Right ventricle myocardium superior (tissue), 1 donor: Measurements from ENCODE around the gene THAP9. TPM values are rescaled to one million over a fixed set of nuclear protein-coding genes. Genes with fewer than 3 reads are reported as not detected.
"Not testable (repeated sequence)": the region's sequence is repeated elsewhere in the genome, so short reads cannot be mapped to it uniquely, and the experiment has no call there.

Experiments used
- ATAC-seq: fragments of 200-7000 bp; cut with Tn5 transposase; one replicate; pipeline ENCODE4 v1.9.1; 2020; ENCODE audit warnings: mild to moderate bottlenecking; ENCODE audit not compliant: poor library complexity
- DNase-seq: peaks from one replicate; pipeline ENCODE4 v3.0.0-alpha.2; 2020
- intact Hi-C: fragments of 100-400 bp; cut with DNase I; formaldehyde crosslinking; loops from one replicate; pipeline ENCODE4 v1.11.2; 2022
- total RNA-seq: library from RNA; stranded (reverse); fragmentation: NEBNext Ultra II Directional; extraction: Animal tissue kit (Norgen Biotek cat#: 25700); gene quantifications from one replicate; pipeline ENCODE4 v1.2.1, GENCODE V29; 2021
- donor health status: DM: no; HTN: yes; CAD: no; lungs with severe emphysema.

The THAP9 gene
- total RNA-seq, 1 donor from 2014 or later, result 5.6 TPM

GRCh38 chr4:82891707-82892466, 8.6 kb upstream of the THAP9 start:
- no peak for DNase-seq
- peak; percentile 4 for ATAC-seq
- intact Hi-C loops, result loop anchor here (10.0 kb wide), 2 partner anchors 427 to 457 kb away; partner anchors contain the start of genes ENOPH1 and HNRNPDL

GRCh38 chr4:82892467-82892802, 8.1 kb upstream of the THAP9 start:
- intact Hi-C loops, result loop anchor here (10.0 kb wide), 2 partner anchors 428 to 458 kb away; partner anchors contain the start of genes ENOPH1 and HNRNPDL
- ATAC-seq (no peak), DNase-seq (no peak)

- no peak for DNase-seq
- intact Hi-C loops, result loop anchor here (10.0 kb wide), 2 partner anchors 429 to 459 kb away; partner anchors contain the start of genes ENOPH1 and HNRNPDL
- ATAC-seq, result no peak
Measured at GRCh38 chr4:82893942-82894341, 6.6 kb upstream of the THAP9 start.

GRCh38 chr4:82896755-82897154, 3.8 kb upstream of the THAP9 start:
- DNase-seq, result no peak
- no peak for ATAC-seq
- intact Hi-C loops, result loop anchor here (5.0 to 10.0 kb wide), 3 partner anchors 116 to 462 kb away; partner anchors contain the start of genes ENOPH1, HNRNPDL and LIN54

GRCh38 chr4:82898322-82899243, 2.0 kb upstream of the THAP9 start:
- DNase-seq, result no peak
- intact Hi-C loops, result loop anchor here (5.0 to 10.0 kb wide), 3 partner anchors 114 to 464 kb away; partner anchors contain the start of genes ENOPH1, HNRNPDL and LIN54

GRCh38 chr4:82899374-82900065, 1.0 kb upstream of the THAP9 start:
- ATAC-seq (no peak), DNase-seq (no peak)
- intact Hi-C loops, result loop anchor here (5.0 to 10.0 kb wide), 4 partner anchors 113 to 465 kb away; partner anchors contain the start of genes COPS4, ENOPH1, HNRNPDL and LIN54

More at GRCh38 chr4:82898322-82899243, 2.0 kb upstream of the THAP9 start:
- ATAC-seq, result no peak

- intact Hi-C loops, result loop anchor here (10.0 kb wide), 1 partner anchor 135 kb away; the partner anchor contains the start of gene COPS4
- no peak for DNase-seq
- peak; percentile 16 for ATAC-seq
Measured at GRCh38 chr4:82900066-82900410, 497 bp upstream of the THAP9 start.

GRCh38 chr4:82901183-82901718, 716 bp downstream of the THAP9 start:
- intact Hi-C loops, result loop anchor here (10.0 kb wide), 1 partner anchor 134 kb away; the partner anchor contains the start of gene COPS4
- ATAC-seq (no peak), DNase-seq (no peak)

GRCh38 chr4:82903737-82904136, 3.2 kb downstream of the THAP9 start:
- intact Hi-C loops, result loop anchor here (10.0 kb wide), 1 partner anchor 131 kb away; the partner anchor contains the start of gene COPS4
- DNase-seq, result no peak
- no peak for ATAC-seq

- DNase-seq, result no peak
- no peak for ATAC-seq
- intact Hi-C loops, result loop anchor here (10.0 kb wide), 1 partner anchor 130 kb away; the partner anchor contains the start of gene COPS4
Measured at GRCh38 chr4:82905205-82905604, 4.7 kb downstream of the THAP9 start.

GRCh38 chr4:82906469-82906868, 5.9 kb downstream of the THAP9 start:
- no peak for ATAC-seq
- intact Hi-C loops, result loop anchor here (10.0 kb wide), 1 partner anchor 128 kb away; the partner anchor contains the start of gene COPS4
- DNase-seq, result no peak

GRCh38 chr4:82909326-82909725, 8.8 kb downstream of the THAP9 start:
- ATAC-seq (no peak), DNase-seq (no peak)
- intact Hi-C loops, result loop anchor here (10.0 kb wide), 1 partner anchor 125 kb away; the partner anchor contains the start of gene COPS4

- ATAC-seq (no peak), DNase-seq (no peak)
- intact Hi-C loops, result no loop called here
Measured at GRCh38 chr4:82913305-82913704, 12.8 kb downstream of the THAP9 start.

GRCh38 chr4:82913968-82914367, 13.4 kb downstream of the THAP9 start:
- DNase-seq, intact Hi-C loops, ATAC-seq: not testable (repeated sequence)

- ATAC-seq (no peak), DNase-seq (no peak)
- intact Hi-C loops, result no loop called here
Measured at GRCh38 chr4:82918091-82918490, 17.6 kb downstream of the THAP9 start.

- DNase-seq (no peak), ATAC-seq (no peak)
- intact Hi-C loops, result no loop called here
Measured at GRCh38 chr4:82919386-82919785, 18.9 kb downstream of the THAP9 start.

- DNase-seq (no peak), ATAC-seq (no peak)
- intact Hi-C loops, result no loop called here
Measured at GRCh38 chr4:82921795-82922194, 21.3 kb downstream of the THAP9 start.
